LoVo (cell line): ENCODE data around the gene KIF4A.

Experiments
- DNase-seq: peaks from one replicate; pipeline ENCODE4 v3.0.0-alpha.2; 2016; ENCODE audit warnings: low spot score

Gene KIF4A

DNA sequence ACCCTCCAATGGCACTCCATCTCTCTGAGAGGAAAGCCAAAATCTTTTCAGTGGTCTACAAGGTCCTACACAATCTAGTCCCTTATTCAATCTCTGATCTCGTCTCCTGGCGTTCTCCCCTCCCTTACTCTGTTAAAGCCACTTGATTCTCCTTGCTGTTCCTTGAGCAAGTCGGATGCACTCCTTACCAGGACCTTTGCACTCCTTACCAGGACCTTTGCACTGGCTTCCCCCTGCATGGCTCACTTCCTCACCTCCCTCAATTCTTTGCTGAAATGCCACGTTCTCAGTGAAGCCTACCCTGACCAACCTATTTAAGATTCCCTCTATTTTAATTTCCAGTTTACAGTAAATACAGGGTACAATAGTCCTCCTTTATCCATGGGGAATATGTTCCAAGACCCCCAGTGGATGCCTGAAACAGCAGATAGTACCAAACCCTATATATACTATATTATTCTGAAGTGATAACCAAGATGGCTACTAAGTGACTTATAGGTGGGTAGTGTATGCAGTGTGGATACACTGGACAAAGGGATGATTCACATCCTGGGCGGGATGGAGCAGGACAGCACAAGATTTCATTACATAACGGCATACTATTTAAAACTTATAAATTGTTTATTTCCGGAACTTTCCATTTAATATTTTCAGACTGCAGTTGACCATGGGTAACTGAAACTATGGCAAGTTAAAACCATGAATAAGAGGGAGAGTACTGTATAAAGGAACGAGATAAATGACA is 148.2 kb downstream of the KIF4A start:
- DNase-seq: no peak

DNA sequence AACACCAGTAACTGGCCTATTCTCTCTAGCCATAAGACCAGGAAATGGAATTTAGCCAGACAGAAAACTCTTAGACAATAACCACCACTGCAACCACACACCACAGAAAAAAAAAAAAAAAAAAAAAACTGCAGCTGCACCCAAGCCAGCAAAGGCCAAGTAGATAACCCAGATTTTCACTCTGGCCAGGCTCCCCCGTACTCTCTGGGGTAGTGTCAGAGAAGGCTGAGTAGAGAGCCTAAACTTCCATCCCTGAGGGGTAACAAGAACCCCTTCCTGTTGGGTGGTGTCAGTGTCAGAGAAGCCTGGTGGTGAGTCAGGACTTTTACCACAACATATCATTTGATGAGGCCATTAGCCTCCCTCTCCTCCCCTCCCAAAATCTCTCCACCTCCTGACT is 149.1 kb downstream of the KIF4A start:
- DNase-seq: no peak

DNA sequence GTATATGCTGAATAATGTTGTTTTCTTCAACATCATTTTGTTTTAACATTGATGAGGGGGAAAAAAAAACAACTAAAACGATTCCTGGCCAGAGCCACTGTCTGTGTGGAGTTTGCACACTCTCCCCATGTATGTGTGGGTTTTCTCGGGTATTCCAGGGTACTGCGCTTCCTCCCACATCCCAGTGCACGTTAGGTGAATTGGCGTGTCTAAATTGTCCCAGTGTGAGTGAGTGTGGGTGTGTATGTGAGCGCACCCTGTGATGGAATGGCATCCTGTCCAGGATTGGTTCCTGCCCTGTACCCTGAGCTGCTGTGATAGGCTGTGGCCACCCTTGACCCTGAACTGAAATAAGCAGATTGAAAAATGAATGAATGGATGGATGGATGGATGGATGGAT is 152.3 kb downstream of the KIF4A start:
- DNase-seq: no peak

DNA sequence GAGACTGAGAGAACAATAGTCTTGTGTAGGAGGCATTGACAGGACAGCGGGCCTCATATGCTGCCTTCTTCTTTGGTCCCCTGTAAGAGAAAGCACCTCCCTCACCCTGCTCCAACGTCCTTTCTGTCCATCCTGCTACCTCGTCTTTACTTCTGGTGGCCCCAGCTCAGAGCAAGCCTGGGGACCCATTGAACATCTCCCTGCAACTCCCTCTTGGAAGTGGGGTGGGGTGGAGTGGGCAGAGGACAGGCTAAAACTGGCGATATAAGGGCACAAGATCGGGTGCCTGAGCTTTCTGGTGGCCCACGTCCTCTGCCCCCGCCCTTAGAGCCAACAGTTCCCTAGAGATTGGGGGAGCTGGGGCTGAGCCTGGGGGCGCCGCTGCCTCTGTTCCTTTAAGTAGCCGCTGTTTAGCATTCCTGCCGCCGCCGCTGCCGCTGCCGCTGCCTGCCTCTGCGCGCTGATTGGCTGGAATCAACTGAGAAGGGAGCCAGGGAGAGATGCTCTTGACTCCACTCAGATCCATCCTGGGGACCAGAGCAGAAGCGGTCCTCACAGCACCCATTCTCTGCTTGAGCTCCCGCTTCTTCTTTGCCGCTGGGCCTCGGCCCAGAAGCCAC is 154.5 kb downstream of the KIF4A start, which contains the start of gene DLG3:
Gene DLG3, plus strand, starts transcription at position 510 of the 620 bp plus-strand sequence. CDS start 367 bp downstream, outside the sequence.
- DNase-seq: no peak

DNA sequence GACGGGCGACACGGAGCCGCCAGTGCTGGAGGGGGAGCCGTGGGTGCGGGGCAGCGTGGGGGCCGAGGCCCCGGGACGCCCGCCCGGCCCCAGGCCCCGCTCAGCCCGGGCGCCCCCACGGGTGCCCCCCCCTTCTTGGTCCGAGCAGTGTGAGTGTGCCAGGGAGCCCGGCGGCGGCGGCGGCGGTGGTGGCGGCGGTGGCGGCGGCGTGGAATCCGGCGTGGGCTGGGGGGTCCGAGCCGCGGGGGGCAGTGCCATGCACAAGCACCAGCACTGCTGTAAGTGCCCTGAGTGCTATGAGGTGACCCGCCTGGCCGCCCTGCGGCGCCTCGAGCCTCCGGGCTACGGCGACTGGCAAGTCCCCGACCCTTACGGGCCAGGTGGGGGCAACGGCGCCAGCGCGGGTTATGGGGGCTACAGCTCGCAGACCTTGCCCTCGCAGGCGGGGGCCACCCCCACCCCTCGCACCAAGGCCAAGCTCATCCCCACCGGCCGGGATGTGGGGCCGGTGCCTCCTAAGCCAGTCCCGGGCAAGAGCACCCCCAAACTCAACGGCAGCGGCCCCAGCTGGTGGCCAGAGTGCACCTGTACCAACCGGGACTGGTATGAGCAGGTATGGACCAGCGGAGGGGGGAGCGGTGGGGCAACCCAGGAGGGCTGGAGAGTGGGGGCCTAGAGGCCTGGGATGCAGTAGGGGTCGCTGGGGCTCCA is 155.2 kb downstream of the KIF4A start:
- no peak for DNase-seq

DNA sequence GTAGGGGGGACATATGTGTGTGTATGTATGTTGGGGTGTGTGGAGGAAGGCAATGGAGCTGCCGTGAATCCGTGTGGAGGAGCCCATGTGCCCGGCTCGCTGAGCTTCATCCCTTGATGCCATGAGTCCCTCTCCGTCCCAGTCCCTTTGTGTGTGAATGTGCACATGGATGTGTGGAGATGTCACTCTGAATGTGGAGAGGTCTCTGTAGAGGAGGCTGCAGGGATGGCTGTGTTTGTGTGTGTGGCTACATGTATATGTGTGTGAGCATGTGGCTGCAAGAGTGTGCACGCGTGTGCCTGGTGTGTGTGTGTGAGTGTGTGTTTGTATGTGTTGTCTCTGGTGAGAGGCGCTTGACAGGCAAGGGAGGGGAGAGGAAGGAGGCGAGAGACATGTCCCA is 156.0 kb downstream of the KIF4A start:
- no peak for DNase-seq

DNA sequence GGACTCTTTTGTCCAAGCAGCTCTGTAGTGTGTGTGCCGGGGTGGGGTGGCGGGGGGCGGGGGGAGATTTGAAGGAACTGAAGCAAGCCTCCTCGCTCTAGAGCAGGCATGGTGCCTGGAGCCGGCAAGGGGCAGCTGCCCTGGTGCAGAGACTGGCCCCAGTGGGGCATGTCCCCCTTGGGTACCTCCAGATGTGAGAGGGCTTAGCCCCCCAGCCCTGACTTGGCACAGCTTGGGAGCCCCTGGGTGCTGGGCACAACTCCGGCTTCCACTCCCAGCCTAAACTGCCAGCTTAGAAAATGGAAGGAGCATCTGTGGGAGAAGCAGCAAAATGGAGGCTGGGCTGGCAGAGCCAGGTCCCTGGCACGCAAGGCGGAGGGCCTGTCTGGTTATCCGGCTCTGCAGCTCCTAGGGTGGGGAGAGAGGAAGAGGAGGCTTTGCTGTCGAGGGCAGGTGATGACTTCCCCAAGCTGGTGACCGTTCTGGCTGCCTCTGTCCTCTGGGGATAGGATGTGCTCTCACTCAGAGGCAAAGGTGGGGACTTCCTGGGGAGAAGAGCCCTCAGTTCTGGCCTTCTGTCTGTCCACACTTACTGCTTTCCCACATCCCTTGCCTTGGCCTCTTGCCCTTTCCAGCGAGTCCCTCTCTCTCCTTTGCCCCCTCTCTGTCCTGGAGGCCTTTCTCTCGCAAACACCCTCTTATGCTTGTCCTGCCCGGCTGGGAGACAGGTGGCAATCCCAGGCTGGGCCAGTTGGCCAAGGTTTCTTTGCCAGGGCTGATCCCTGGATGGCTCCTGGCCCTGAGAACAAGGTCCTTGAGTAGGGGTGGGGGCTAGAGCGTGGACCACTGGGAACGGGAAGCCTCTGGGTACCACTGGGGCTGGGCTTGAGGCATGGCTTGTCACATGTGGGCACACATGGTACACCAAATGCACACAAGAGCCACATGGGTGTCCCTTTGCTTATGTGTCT is 156.8 kb downstream of the KIF4A start:
- no peak for DNase-seq

DNA sequence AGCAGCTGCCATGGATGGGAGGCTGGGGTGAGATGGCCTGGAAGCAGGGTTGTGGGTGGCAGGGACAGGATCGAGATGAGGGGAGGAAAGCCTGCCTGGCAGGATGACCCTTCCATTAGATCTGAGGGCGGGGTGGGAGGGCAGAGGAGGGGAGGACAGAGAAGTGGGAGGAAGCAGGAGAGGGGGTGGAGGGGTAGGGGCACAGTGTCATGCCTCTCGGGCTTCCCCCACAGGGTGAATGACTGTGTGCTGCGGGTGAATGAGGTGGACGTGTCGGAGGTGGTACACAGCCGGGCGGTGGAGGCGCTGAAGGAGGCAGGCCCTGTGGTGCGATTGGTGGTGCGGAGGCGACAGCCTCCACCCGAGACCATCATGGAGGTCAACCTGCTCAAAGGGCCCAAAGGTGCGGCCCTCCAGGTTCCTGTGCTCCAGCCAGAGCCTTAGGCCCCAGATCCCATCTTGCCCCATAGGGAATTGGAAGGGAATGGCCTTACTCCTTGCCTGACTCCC is 159.6 kb downstream of the KIF4A start:
- no peak for DNase-seq

DNA sequence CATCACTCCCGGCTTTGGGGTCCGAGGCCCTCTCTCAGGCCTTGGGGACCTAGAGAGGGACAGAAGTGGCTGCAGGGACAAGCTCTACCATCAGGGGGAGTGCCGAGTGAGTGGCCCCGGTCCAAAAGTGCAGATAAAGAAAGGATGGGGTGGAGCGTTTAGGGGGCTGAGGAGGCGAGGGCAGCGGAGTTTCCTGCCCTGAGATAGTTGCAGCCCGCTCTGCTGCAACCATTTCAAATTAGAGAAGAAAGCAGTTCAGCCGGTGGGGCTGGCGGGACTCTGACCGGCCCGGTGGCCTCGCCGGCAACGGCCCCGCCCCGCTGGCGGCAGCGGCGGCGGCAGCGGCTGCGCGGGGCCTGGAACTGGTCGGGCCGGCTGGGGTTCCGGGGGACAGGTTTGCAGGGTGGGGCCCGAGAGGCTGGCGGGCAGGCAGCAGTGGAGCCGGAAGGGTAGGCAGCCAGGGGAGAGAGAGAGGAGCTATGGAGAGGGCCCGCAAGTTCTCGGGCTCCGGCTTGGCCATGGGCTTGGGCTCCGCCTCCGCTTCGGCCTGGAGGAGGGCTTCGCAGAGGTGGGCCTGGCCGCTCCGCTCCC is 162.3 kb downstream of the KIF4A start:
- peak; percentile 52 for DNase-seq

DNA sequence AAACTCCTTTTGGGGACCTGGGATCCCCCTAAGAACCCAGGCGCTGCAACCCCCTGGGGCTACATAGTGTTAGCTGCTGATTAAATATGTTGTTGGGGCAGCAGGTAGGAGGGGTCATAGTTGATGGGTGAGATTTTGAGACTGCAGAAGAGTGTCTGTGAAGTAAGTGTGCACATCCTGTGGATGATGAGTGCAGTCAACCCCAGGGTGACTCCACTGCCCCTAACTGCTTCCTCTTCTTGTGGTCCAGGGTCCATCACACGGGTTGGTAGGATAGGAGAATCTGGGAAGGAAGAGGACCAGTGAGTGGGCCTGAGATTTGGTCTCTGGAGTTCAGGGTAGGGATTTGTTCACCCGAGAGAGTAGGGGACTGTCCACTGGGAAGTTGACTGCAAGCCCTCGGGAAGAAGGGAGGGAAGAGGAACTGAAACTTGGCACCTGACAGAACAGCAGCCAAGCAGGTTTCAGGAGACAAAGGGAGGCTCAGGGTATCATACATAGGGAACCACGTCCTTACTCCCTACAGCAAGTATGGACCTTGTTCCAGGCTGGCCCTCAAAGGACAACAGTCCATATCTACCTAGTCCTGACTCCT is 163.2 kb downstream of the KIF4A start:
- DNase-seq: no peak

DNA sequence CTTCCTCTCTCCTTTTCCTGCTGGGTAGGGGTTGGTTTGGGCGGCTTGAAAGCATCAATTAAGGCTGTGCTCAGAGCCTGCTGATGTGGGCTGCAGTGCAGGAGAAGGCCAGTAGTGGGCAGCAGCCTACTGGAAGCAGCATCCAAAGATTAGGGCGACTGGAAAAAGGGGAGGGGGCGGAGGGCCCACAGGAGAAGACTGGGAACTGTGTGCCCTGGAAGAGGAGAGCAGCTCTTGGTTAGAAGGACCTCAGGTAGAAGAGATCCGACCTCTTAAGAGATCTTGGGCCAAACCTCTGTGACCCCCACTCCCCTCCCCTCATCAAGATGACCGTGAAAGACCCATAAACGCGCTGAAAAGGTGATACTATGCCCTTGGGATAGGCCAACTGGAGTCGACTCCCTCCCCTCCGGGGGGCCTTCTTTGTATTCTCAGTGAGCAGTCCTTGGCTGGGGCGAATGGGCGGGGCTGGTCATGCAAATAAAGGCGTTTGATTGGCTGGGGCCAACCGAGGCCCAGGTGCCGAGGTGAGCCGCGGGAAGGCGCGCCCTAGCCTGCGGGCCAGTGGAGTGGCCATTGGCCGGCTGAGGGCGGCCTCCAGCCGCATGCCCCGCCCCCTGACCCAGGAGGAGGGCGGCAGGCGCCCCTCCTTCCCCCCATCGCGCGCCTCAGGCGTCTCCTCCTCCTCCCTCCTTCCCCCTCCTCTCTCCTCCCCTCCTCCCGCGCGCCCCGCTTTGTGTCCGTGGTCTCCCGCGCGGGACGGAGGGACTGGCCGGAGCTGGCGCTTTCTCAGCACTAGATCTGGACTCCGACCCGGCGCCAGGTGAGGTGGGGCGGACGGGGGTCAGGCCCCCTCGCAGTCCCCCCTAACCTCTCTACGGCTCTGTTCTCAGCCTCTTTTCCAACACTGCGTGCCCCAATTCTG is 164.8 kb downstream of the KIF4A start:
- DNase-seq: peak; percentile 84

DNA sequence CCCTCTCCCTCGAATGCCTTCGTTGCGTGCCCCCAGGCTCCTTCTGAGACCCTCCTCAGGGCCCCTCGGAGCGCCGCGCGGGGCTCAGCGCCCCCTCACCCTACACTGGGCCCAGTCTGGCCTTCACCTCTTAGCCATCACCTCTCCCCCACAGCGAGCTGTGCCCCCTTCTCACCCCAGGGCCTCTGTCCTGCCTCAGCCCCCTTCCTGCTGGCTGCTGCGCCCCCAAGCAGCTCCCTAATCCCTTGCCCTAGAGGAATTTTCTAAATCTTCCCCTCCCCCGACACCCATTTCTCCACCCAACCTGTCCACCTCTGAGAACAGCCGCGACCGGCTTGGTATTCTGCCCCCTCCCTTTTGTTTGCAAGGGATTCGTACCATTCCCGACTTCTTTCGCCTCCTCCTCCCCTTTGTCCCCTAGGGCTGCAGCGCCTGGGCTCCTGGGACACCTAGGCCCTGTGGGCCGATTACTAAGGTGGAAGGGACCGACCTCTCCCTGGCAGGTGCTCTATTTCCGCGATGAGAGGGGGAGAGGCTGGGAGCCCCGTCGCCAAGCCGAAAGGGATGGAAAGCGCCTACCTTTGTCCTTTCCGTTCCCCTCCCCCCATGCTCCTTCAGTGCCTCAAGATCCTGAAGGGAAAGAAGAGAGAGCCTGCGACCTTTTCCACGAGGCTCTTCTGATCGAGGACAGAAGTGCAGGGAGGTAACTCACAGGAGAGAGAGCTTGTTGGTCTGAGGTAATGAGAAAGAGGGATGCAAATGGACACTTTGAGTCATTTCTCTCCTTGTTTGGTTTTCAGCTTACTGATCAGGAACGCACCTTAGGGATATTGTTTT is 165.7 kb downstream of the KIF4A start:
- peak; percentile 5 for DNase-seq

DNA sequence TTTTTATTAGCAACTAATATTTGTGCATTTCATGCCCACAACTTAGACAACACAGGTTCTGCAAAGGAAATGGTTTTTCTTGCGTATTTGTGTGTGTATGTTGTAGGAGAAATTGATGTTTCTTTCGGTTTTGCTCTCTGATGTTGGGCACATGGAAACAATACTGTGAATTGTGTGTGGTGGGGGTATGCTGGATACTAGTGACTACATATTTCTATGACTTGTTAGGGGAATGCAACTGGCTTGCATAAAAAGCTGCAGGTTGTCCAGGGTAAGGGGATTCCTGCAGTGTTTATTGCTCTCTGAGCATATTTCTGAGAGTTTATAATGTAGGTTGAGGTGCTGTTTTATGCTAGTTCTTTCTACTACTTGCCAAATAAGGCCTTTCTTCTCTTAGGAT is 166.4 kb downstream of the KIF4A start:
- no peak for DNase-seq

DNA sequence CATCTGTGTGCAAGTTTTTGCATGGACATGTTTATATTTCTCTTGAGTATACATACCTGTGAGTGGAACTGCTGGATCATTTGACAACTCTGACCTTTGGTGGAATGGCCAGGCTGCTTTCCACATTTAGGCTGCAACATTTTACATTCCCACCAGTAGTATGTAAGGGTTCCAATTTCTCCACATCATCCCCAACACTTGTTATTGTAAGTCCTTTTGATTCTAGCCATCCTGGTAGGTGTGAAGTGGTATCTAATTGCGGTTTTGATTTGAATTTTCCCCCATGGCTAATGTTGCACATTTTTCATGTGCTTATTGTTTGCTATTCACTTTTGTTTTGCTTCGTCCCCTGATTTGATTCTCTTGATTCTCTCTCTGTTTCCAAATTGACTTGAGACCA is 171.1 kb downstream of the KIF4A start:
- DNase-seq: no peak

DNA sequence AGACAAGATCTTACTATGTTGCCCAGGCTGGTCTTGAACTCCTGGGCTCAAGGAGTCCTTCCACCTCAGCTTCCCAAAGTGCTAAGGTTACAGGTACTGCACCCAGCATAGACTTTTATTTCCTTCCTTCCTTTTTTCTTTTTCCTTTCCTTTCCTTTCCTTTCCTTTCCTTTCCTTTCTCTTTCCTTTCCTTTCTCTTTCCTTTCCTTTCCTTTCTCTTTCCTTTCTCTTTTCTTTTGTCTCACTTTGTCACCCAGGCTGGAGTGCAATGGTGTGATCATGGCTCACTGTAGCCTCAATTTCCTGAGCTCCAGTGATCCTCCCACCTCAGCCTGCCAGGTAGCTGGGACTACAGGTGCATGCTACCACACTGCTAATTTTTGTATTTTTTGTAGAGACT is 174.1 kb downstream of the KIF4A start:
- no peak for DNase-seq

DNA sequence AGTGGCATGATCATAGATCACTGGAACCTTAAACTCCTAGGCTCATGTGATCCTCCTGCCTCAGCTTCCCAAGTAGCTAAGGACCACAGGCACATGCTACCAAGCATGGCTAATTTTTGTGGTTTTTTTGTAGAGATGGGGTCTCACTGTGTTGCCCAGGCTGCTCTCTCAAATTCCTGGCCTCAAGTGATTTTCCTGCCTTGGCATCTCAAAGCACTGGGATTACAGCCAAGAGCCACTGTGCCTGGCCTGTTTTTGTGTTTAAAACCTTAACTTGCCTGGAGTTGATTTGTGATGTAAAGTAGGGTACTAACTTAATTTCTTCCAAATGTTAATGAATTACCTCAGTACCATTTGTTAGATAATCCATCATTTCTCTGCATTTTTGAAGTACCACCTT is 177.1 kb downstream of the KIF4A start:
- DNase-seq: no peak

DNA sequence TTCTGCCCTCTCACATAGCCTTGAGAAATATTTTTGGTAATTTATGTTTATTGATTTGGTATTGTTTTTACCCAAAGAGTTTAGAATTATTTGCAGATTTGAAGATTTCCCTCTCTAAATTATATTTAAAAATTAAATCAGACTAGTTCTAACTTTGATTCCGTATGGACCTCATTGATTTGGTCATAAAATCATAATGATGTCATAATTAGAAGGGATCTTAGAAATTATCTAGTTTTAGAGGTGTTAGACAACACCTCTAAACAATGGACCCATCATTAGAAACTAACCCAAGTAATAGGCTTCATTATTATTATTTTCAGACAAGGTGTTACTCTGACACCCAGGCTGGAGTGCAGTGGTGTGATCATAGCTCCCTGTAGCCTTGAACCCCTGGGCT is 178.8 kb downstream of the KIF4A start:
- DNase-seq: no peak
